HUDEP-2 (cell line): Measurements from ENCODE around the gene PRTN3.
"Not testable (repeated sequence)": the region's sequence is repeated elsewhere in the genome, so short reads cannot be mapped to it uniquely, and the experiment has no call there.

Source experiments
- DNase-seq, 76 experiments: peaks; one replicate each; lab custom pipeline; 2025; ENCODE audit not compliant: unreplicated experiment in 76 of 76; lab: John Stamatoyannopoulos, UW

PRTN3 gene

GRCh38 chr19:814152-815078, 26.4 kb upstream of the PRTN3 start:
- DNase-seq, result no peak

GRCh38 chr19:815079-815774, 25.6 kb upstream of the PRTN3 start:
- no peak for DNase-seq

GRCh38 chr19:815775-816499, 24.9 kb upstream of the PRTN3 start:
- no peak for DNase-seq

GRCh38 chr19:816500-816857, 24.3 kb upstream of the PRTN3 start:
- DNase-seq, result no peak

- DNase-seq, result not testable (repeated sequence)
Observed at GRCh38 chr19:820212-820611, 20.6 kb upstream of the PRTN3 start.

GRCh38 chr19:821231-821824, 19.5 kb upstream of the PRTN3 start:
- DNase-seq, result peak in 1 of 76 experiments; percentile 35

GRCh38 chr19:821825-822503, 18.8 kb upstream of the PRTN3 start, which contains the start of gene PLPPR3:
Gene PLPPR3 (minus strand): TSS chr19:821955. CDS start chr19:821559, 396 bp downstream.
- DNase-seq, result no peak

- DNase-seq, result peak in 5 of 76 experiments; percentile 17 to 41 (median 27)
Observed at GRCh38 chr19:823565-824121, 17.2 kb upstream of the PRTN3 start.

- no peak for DNase-seq
Observed at GRCh38 chr19:824885-825284, 15.9 kb upstream of the PRTN3 start.

- DNase-seq, result no peak
Observed at GRCh38 chr19:825897-826644, 14.7 kb upstream of the PRTN3 start.

- DNase-seq, result peak in 5 of 76 experiments; percentile 20 to 60 (median 33)
Observed at GRCh38 chr19:827314-827709, 13.5 kb upstream of the PRTN3 start.

GRCh38 chr19:827710-828321, 13.0 kb upstream of the PRTN3 start, which contains the start of gene AZU1:
Gene AZU1 (plus strand): TSS chr19:827837. CDS start chr19:827847, 10 bp downstream.
- peak in 61 of 76 experiments; percentile 36 to 80 (median 65) for DNase-seq

GRCh38 chr19:829129-829758, 11.6 kb upstream of the PRTN3 start:
- DNase-seq, result no peak

- peak in 10 of 76 experiments; percentile 14 to 51 (median 36) for DNase-seq
Observed at GRCh38 chr19:831407-832369, 9.1 kb upstream of the PRTN3 start.

- no peak for DNase-seq
Observed at GRCh38 chr19:834216-834615, 6.6 kb upstream of the PRTN3 start.

- DNase-seq, result no peak
Observed at GRCh38 chr19:835210-835810, 5.5 kb upstream of the PRTN3 start.

- DNase-seq, result not testable (repeated sequence)
Observed at GRCh38 chr19:842802-843179, 2.0 kb downstream of the PRTN3 start.
